ENCODE data around the gene SEMA4B.
"Not testable (repeated sequence)": the region's sequence is repeated elsewhere in the genome, so short reads cannot be mapped to it uniquely, and the experiment has no call there.

SEMA4B gene, protein sequence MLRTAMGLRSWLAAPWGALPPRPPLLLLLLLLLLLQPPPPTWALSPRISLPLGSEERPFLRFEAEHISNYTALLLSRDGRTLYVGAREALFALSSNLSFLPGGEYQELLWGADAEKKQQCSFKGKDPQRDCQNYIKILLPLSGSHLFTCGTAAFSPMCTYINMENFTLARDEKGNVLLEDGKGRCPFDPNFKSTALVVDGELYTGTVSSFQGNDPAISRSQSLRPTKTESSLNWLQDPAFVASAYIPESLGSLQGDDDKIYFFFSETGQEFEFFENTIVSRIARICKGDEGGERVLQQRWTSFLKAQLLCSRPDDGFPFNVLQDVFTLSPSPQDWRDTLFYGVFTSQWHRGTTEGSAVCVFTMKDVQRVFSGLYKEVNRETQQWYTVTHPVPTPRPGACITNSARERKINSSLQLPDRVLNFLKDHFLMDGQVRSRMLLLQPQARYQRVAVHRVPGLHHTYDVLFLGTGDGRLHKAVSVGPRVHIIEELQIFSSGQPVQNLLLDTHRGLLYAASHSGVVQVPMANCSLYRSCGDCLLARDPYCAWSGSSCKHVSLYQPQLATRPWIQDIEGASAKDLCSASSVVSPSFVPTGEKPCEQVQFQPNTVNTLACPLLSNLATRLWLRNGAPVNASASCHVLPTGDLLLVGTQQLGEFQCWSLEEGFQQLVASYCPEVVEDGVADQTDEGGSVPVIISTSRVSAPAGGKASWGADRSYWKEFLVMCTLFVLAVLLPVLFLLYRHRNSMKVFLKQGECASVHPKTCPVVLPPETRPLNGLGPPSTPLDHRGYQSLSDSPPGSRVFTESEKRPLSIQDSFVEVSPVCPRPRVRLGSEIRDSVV

DNA sequence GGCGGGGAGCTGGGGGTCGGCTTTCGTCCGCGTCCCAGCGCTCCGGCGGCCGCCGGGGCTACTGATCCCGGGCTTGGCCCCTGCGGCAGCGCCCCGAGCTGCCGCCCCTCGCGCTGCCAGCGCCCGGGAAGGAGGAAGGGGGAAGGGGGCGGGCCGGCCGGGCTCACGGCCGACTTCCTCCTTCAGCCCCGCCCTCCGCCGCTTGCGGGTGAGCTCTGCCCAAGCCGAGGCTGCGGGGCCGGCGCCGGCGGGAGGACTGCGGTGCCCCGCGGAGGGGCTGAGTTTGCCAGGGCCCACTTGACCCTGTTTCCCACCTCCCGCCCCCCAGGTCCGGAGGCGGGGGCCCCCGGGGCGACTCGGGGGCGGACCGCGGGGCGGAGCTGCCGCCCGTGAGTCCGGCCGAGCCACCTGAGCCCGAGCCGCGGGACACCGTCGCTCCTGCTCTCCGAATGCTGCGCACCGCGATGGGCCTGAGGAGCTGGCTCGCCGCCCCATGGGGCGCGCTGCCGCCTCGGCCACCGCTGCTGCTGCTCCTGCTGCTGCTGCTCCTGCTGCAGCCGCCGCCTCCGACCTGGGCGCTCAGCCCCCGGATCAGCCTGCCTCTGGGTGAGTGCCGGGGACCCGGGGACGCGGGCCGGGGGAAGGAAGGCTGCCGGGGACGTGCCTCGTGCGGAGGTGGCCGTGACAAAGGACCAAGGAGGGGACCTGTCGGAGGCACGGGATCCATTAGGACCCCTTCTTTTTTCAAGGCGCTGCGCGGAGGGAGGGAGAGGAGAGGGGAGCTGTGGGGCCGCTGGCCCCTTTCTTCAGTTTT is at the start of gene SEMA4B:
TSS of gene SEMA4B (plus strand) at position 201 of the 814 bp plus-strand sequence. CDS start at position 450, 249 bp downstream.
- peak; percentile 42 for DNase-seq (ENCODE audit: low read depth)

DNA sequence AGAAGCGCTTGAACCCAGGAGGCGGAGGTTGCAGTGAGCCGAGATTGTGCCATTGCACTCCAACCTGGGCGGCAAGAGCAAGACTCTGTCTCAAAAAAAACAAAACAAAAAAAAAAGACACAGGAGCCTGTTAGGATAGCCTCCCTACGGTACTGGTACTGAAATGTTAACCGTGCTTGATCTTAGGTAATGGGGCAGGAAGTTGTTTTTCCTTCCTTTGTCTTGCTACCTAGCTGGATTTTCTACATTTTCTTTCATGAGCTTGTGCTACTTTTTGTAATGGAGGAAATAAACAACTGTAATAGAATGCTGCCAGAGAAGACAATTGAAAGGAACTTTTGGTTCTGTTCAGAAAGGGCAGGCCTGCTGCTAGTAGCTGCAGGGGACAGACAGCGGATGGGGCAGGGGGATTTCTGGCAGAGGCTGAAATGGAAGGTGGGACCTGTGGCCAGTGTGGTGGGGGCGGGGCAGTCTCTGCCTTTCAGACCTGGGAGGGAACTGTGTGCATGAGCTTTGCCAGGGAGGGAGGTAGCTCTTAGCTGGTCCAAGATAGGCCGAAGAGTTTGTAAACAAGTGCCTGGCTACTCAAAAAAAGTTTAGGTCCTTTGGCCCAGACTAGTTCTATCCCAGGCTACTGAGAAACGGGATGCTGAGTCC is 49.0 kb upstream of the SEMA4B start:
- no peak for DNase-seq (ENCODE audit: low read depth)

DNA sequence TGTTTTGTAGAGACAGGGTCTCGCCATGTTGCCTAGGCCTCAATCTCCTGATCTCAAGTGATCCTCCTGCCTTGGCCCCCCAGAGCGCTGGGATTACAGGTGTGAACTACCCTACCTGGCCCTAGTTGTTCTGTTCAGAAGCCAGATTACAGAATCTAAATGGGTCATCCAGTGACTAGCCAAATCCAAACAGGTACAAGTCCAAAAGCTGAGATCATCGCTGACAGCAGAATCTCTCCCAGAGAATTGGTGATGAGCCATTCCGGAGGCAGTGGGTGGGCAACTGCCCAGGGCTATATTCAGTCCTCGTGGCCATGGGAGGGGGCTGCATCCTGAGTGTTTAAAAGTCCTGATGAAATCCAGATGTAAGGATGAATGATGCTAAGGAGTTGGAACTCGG is 47.5 kb upstream of the SEMA4B start:
- no peak for DNase-seq (ENCODE audit: low read depth)

DNA sequence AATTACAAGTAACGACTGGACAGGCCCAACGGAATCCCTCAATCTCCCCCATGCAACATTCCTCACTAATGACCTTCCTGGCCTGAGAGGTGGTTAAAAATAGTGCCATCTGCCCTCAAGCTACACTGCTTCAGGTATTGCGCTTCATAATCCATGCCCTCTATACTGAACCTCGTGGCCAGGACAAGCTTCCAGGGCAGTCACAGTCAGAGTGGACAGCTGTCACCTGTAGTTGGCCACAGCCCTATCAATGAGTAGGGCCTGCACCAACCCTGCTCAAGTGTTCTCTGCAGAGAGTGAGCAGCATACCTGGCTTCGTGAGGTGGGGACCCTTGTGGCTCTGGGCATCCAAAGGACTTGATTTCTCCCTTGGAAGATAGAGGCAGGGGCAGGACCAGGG is 46.9 kb upstream of the SEMA4B start:
- no peak for DNase-seq (ENCODE audit: low read depth)

DNA sequence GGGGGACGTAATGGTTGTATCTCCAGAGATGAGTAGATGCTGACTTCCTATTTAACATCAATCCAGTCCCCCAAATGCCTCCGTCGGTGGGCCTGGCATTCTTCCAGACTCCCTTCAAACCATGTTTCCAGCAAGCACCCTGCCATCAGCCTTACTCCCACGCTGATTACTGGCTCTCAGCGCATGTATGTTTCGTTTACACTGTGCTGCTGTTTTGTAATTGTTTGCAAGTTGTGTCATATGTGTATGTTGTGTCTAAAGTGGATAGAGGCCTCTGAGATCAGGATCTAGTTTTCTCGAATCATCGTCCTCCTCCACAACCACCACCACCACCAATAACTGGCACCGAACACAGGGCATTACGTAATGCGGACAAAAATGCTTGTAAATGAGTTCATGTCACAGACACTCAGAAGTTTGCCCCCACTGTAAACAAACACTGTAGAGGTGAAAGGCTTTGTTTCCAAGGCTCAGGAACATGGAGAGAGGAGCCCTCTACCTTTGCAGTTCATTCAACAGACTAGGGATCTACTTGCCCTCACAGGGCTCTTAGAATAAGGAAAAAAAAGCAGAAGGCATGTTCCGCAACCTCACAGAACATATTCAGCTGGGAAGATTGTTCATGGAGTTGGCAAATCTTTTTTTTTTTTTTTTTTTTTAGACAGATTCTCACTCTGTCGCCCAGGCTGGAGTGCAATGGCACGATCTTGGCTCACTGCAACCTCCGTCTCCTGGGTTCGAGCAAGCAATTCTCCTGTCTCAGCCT is 46.1 kb upstream of the SEMA4B start:
- DNase-seq (ENCODE audit: low read depth) = no peak

DNA sequence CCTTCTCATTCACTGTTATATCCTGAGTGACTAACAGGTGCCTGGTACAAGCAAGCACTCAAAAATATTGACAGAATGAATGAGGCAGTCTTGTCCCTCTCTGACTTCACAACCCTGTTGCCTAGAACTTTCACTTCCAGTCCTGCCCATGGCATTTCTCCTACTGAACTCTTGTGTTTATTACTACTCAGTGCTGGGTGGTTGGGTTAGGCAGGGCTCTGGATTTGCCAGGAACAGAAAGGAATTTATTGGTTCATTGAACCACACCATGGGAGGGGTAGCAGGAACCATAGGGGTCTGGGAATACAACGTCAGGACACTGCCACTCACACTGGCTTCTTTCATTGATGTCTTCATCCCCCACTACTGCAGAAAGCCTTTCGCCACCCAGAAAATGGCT is 41.9 kb upstream of the SEMA4B start:
- no peak for DNase-seq (ENCODE audit: low read depth)

DNA sequence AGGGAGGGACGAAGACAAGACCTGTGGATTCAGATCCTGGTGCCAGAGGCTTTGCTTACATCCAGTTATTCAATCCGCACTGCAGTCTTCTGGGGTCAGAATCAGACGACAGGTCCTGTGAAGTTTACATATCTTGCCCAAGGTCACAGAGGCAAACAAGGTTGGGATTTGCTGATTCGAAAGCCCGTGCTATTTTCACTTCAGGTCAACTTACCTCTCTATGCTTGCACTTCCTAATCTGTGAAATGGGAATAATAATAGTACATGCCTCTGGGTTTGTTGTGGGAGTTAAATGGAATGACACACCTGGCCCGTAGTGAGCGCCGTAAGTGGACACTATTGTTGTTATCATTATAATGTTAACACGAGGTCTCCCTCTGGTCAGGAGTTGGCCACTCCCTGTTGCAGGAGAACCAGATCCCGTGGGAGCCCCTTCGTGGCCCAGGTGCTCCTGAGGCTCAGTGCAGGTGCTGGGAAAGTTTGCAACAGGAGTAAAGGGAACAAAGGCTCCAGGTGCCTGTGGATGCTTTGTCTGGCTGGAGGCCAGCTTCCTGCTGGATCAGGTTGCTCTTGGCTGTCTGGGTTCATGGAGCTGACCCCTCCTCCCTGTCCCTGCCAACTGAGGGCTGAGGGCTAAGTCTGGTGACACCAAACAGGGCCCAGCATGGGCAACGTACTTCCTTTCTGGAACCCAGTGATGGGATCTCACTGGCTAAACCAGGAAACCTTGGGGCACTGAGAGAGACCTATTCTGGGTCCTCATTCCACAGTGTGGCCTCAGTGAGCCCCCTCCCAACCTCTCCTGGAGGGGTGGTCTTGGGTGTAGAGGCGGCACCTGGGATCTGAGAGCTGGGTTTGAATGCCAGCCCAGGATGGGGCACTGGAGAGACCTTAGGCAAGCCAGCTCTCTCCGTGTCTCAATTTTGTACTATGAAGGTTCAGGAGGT is 40.1 kb upstream of the SEMA4B start:
- no peak for DNase-seq (ENCODE audit: low read depth)

DNA sequence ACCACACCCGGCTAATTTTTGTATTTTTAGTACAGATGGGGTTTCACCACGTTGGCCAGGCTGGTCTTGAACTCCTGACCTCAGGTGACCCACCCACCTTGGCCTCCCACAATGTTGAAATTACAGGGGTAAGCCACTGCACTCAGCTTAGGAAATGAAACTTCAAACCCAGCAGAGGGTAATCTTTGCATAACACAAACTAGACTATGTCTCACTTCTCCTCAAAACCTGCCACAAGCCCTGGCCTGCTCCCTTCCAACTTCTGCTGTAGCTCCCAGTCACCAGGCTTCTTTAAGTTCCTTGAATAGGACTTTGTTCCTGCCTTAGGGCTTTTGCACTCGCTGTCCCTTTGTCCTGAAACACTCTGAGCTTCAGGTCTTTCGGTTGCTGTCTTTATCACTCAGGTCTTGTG is 39.2 kb upstream of the SEMA4B start:
- no peak for DNase-seq (ENCODE audit: low read depth)

DNA sequence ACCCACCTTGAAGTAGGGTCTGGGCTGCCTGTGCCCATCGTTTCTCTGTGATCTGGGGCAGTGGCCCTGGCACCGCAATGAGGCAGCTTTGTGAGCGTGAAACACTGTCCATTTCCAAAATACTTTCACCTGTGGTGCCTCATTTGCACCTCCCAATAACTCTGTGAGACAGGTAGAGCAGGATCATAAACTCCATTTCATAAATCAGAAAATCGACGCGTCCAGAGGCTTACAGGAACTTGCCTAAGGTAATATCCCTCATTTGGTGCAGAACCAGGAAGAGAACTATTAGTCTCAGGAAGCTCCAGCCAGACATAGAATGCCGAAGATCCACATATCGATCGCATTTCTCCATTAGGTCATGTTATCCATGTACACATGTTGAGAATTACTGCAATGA is 38.2 kb upstream of the SEMA4B start:
- no peak for DNase-seq (ENCODE audit: low read depth)

DNA sequence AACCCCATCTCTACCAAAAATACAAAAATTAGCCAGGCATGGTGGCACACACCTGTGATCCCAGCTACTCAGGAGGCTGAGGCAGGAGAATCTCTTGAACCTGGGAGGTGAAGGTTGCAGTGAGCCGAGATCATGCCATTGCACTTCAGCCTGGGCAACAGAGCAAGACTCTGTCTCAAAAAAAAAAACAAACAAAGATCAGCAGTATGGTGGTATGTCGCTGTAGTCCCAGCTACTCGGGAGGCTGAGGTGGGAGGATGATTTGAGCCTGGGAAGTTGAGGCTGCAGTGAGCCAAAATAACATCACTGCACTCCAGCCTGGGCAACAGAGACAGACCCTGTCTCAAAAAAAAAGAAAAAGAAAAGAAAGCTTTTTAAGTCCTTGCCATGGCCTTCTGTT is 36.9 kb upstream of the SEMA4B start:
- not testable (repeated sequence) for DNase-seq (ENCODE audit: low read depth)

DNA sequence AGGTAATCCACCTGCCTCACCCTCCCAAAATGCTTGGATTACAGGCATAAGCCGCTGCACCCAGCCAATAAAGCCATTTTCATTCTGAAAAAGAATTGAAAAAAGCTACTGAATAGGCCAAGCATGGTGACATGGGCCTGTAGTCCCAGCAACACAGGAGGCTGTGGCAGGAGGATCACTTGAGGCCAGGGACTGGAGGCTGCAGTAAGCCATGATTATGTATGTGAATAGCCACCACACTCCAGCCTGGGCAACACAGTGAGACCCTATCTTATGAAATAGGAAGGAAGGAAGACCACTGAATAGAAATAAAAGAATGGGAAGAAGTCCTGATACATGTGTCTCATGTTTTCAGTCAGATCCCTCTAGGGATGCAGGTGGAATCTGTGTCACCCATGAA is 36.0 kb upstream of the SEMA4B start:
- DNase-seq (ENCODE audit: low read depth) = no peak

DNA sequence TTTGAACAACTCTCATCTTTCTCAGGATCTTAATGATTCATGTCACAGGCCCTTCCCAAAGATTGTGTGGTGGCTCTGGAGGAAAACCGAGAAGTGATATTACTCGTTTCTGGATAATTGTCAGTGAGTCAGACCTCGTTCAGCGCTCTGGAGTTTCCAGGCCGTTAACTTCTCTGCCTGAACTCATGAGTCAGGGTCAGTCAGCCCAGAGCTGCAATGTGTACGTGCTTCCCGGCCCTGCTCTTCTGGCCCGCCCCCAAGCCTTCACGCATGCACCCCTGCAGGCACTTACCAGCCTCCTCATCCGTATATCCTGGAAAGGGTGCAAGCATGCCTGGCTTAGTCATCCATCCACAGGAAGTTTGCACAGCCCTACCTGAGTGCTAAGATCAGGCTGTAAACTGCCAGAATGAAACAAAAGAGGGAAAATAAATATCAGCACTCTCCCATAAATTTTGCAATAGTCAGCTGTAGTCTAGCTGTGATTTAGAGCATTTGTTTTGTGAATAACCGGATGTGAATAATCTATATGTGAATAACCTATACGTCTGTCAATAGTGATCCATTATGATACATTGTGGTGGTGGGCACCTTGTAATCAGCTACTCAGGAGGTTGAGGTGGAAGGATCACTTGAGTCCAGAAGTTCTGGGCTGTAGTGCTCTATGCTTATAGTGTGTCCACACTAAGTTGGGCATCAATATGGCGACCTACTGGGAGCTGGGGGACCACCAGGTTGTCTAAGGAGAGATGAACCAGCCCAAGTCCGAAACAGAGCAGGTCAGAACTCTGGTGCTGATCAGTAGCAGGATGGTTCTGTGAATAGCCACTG is 35.3 kb upstream of the SEMA4B start:
- no peak for DNase-seq (ENCODE audit: low read depth)

DNA sequence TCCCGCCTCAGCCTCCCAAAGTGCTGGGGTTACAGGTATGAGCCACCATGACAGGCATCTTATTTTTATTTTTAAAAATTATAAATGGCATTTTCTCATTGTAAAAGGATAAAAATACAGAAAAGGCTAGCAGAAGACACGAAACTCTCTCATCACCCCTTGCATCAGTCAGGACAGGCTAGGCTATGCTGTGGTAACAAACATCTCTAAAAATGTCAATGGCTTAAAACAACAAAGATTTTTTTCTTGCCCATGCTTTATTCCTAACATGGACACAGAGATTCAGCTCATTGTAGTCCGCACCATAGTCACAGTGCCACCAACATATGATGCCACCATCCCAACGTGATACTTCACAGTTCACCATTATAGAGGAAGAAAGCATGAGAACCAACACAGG is 34.0 kb upstream of the SEMA4B start:
- no peak for DNase-seq (ENCODE audit: low read depth)

DNA sequence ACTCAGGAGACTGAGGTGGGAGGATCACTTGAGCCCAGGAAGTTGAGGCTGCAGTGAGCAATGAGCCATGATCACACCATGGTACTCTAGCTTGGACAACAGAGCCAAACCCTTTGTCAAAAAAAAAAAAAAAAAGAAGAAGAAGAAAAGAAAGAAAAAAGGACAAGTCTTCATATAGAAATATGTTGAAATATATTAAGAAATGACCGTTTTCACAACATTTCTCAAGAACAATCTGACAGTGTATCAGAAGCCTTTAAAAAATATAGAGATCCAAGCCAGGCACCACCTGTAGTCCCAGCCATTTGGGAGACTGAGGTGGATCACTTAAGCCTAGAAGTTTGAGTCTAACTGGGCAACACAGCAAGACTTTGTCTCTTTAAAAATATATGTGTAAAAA is 29.5 kb upstream of the SEMA4B start:
- no peak for DNase-seq (ENCODE audit: low read depth)

DNA sequence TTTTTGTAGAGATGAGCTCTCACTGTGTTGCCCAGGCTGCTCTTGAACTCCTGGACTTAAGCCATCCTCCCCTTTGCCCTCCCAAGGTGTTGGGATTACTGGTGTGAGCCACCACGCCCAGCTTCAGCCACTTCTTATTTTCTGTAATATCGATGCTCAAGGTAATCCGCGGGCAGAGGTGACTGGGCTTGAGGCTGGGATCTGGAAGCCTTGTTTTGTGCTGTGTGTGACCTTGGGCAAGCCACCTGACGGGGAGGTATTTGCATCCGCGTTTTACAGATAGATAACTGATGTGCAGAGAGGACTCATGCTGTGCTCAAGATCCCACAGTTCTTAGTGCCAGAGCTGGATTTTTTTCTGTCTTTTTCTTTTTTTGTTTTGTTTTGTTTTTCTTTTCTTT is 27.8 kb upstream of the SEMA4B start:
- no peak for DNase-seq (ENCODE audit: low read depth)

DNA sequence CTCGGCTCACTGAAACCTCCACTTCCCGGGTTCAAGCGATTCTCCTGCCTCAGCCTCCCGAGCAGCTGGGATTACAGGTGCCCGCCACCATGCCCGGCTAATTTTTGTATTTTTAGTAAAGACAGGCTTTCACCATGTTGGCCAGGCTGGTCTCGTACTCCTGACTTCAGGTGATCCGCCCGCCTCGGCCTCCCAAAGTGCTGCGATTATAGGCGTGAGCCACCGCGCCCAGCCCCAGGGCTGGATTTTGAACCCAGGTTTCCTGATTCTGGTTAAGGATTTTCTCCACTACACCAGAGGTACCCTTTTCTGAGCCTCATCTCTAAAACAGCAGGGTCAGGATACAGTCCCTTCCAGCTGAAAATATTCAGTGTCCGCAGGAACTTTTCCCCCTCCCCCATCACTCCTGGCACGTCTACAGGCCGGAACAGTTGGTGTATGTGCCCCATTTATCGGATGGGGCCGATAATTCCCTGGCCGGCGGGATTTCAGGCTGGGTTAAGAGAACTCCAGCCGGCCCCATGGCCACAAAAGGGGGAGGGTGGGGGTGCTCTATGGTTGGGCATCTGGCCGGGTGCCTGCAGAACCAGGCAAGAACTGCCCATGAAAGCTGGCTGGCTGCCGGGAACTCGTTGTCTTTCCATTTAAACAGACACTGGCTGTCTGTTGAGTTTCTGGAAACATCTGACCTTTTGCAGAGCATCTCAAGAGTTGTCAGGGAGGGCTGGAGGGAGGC is 26.8 kb upstream of the SEMA4B start:
- DNase-seq (ENCODE audit: low read depth) = no peak

DNA sequence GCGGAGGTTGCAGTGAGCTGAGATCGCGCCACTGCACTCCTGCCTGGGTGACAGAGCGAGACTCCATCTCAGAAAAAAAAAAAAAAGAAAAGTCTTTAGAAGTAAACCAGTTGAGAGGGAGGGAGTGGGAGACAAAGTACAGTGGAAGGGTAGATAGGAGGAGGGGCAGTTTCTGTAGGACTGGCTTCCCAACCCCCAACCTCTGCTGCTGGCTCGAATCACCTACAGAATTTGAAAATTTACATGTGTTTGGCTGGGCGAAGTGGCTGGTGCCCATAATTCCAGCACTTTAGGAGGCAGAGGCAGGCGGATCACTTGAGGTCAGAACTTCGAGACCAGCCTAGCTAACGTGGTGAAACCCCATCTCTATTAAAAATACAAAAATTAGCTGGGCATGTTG is 24.1 kb upstream of the SEMA4B start:
- DNase-seq (ENCODE audit: low read depth) = no peak
